Measurements from ENCODE around the gene INSM1.

The INSM1 gene

GRCh38 chr20:20395087-20395486 is 27.2 kb downstream of the INSM1 start:
- DNase-seq, result no peak

- no peak for DNase-seq
Measured at GRCh38 chr20:20395903-20396568, 28.1 kb downstream of the INSM1 start.

GRCh38 chr20:20396794-20397193 is 28.9 kb downstream of the INSM1 start:
- no peak for DNase-seq

DNA sequence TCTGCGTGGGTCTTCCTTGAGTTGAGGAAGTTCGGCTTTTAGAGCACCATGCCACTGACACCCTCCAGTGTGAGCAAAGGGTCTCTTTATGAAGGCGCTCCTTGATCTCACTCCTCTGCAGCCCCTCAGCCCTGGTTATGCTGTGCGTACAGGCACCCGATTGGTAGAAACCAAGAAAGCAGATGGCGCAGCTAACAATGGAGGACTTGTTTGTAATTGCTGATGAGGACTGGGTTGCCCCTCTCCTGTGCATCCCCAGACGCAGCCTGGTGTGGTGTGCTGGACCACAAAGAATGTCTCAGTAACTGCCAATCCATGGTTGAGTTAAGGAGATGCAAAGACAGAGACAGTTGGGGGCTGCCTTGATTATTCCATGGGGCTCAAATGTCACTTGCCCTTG is 30.2 kb downstream of the INSM1 start:
- DNase-seq, result no peak

GRCh38 chr20:20399531-20400500 is 31.9 kb downstream of the INSM1 start:
- no peak for DNase-seq

DNA sequence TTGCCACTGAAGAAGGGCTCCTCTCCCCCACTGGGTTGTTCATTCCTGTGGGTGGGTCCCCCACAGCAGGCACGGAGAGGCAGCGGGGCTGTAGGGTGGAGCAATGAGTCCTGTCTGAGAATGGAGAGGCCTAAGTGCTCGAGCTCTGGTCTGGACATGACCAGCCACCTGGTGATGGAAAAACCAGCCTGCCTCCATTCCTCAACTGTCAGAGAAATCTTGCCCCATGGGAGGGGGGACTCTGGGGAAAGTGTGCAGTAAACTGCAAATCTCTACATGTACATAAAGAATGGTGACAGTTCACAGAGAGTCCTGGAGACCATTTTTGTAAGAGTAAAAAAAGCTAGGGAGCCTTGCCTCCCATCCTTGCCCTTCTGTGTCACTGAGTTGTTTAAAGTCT is 34.1 kb downstream of the INSM1 start:
- DNase-seq, result no peak

GRCh38 chr20:20404633-20405032 is 36.7 kb downstream of the INSM1 start:
- no peak for DNase-seq

DNA sequence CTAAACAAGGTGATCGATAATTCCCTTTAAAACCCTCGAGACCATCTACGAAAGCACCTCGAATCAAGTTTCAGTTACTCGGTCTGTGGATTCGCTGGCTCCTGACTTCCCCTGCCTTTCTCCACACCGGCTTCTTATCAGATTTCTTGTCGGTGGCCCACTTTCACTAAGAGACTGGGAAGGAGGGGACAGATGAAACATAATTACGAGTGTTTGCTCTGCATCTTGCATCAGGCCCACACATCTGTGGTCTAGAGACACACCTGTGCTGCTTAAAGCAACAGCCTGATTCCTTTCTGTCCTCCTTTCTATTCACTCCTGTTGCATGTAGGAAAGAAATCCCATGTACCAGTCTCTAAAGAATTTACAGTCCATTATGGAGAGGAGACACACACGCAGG is 37.7 kb downstream of the INSM1 start:
- DNase-seq, result no peak

- DNase-seq, result no peak
Measured at GRCh38 chr20:20406306-20406705, 38.4 kb downstream of the INSM1 start.

DNA sequence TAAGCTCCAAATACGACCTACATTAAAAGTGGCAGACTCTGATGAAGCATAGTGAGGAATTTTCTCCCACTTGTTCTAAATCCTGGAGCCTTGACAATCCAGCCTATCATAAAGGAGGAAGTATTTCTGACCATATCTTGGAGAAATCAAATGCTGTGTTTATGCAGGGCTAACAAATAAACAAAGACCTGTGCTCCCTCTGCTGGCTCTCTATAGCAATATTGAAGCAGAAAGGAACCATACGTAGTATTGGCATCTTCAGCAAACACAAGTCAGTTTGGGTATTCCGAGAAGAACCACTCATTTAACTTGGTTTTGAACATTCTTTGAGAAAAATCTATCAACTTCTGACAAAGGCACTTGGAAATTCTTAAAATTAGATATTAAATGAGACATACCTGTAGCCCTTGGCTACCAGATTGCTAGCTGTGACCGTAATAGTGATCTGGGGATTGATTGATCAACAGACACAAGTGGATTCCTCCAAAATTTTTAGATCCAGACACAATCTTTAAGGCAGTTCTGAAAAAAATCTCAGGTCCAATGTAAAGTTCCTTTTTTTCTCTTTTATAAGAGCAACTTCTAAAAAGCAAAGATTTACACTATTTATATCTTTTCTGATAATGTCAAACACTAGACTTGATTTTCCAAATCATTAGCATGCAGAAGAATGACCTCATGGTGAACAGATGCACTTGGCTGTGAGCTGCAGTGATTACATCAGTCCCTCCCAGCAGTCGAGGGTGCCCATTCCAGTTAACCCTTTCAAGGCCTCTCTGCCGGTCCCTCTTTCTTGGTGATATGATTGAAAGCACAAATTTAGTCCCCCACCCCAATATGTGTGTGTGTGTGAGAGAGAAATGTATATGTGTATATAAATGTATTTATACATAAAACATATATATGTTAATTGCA is 40.2 kb downstream of the INSM1 start:
- DNase-seq, result peak; percentile 8

DNA sequence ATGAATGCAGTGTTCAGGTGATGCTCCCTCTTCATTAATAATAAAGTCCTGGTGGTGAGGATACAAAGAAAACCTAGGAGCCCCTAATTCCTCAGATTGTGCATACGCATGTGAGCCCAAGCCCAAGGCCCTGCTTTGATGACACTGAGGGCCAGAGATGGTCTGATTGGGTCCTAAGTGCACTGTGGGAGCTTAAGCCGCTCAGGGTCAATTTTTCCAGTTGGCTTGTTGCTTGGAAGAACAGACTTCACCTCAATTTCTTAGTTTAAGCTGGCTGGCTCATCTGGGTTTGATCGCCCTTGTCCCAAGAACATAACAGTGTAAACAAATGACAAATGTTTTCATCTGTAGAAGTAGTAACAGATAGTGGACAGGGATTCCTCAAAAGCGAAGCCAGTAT is 41.4 kb downstream of the INSM1 start:
- no peak for DNase-seq

- DNase-seq, result no peak
Measured at GRCh38 chr20:20410678-20411077, 42.8 kb downstream of the INSM1 start.

DNA sequence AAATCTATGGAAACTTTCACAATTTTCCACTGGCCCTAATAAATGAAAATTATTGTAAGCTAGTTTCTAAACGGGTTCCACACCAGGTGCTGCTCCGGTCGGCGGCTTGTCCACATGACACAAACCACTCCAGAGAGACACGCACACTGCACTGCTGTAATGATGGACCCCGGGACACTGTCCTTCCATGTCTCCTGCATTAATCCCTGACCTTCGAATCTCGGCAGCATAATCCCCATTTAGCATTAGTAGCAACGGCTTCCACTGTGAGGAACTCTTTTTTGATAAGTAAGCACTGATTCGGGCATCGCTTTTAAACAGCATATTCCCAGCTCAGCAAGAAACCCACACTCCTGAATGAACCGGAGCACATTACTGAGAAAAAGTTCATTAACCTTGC is 43.5 kb downstream of the INSM1 start:
- DNase-seq, result no peak

- DNase-seq, result no peak
Measured at GRCh38 chr20:20411836-20412235, 43.9 kb downstream of the INSM1 start.

DNA sequence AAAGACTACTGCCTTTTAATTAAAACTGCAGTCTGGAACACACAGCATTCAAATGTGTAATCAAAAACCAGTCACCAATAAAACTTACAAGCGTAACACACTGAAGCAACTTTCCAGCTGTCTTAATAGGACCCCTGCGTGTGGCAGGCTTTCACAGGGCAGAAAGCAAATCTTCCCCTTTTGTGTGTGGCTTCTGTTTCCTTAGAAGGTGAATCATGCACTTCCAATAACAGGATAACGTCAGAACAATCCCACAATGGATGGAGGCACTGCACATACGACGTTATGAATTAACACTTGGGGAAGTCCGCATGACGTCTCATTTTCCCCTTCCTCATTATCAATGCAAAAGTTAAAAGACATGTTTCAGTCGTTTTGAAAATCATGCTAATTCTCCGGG is 44.8 kb downstream of the INSM1 start:
- DNase-seq, result peak; percentile 1

DNA sequence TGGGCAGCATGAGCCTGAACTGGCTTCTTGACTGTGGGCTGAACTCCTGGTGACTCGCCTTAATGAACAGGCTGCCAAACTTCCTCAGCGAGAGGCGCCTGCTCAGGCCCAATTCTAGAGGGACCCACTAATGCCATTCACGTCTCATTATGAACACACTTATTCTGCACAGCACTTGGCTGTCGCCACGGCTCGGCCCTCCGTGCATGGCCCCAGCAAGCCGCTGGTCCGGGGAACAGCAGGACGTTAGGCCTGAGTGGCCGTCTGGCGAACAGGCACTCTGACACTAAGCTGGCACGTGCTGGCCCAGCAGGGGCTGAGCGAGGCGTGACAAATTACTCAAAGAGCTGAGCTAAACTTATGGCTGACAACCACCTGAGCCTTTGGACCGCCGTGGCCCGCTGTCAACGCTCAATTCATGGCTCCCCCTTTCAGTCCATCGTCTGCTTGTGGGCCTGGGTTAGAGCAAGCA is 45.9 kb downstream of the INSM1 start:
- no peak for DNase-seq

- DNase-seq, result no peak
Measured at GRCh38 chr20:20414640-20415220, 46.8 kb downstream of the INSM1 start.

GRCh38 chr20:20415321-20415720 is 47.4 kb downstream of the INSM1 start:
- no peak for DNase-seq

GRCh38 chr20:20417876-20418676 is 50.2 kb downstream of the INSM1 start:
- no peak for DNase-seq

Measured in fibroblast of skin of scalp (primary cell).